ENCODE data around the gene SELENOT. TPM values are rescaled to one million over a fixed set of nuclear protein-coding genes. Genes with fewer than 3 reads are reported as not detected.

SELENOT gene, protein sequence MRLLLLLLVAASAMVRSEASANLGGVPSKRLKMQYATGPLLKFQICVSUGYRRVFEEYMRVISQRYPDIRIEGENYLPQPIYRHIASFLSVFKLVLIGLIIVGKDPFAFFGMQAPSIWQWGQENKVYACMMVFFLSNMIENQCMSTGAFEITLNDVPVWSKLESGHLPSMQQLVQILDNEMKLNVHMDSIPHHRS
- total RNA-seq (10 to 100 TPM; 71.8 to 87.1 TPM), polyA plus RNA-seq (100 to 1,000 TPM; 294 to 408 TPM)

DNA sequence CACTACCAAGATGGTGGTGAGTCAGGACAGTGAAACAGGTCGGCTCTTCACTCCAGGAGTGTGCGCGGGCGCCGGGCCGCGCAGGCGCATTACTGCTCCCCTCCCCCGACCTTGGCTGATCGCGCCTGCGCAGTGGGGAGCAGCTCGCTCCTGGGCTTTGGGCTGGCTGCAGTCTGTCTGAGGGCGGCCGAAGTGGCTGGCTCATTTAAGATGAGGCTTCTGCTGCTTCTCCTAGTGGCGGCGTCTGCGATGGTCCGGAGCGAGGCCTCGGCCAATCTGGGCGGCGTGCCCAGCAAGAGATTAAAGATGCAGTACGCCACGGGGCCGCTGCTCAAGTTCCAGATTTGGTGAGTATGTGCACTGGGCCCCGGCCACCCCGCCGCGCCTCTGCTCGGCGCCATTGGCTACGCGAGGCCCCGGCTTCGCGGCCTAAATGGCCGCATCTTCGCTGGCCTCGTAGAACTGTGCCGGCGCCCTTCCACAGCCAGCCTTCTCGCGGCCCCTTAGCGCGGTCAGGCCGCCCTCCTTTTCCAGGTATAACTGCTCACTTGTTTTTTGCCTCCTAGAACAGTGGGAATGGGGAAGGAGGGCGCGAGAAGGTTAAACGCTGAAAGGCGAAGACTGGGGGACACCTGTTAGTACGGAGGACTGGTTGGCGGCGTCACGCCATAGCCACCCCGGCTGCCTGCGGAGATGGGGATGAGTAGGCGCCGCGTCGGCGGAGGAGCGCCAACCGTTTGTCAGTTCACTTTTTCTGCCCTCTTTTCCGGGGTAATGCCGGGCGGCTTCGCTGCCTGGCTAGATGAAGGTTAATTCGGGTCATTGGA is at the start of gene SELENOT:
TSS of gene SELENOT (plus strand) at position 169 of the 827 bp plus-strand sequence. CDS start at position 211, 42 bp downstream.
- H3K27me3 Mint-ChIP-seq: no peaks in the 10 kb centered on the region
- ChIA-PET CTCF (ENCODE audit: partially characterized antibody) (interaction anchor here (1.0 to 2.2 kb wide), 11 partner anchors 9 to 161 kb away, joined by 3 to 8 read pairs (median 4); partner anchors contain the start of genes EIF2A, ERICH6 and SERP1), POLR2A (ENCODE audit: partially characterized antibody) (interaction anchor here (0.7 to 3.2 kb wide), 28 partner anchors 8 to 194 kb away, joined by 3 to 77 read pairs (median 4); partner anchors contain the start of genes EIF2A, ERICH6, SERP1 and SIAH2)
- peaks cover 25 to 42% of the 10 kb centered on the region in 2 donors for H3K36me3 Mint-ChIP-seq
- H3K36me3 ChIP-seq (ENCODE audit: insufficient read depth, low read length): no peaks in the 10 kb centered on the region
- H3K4me3 Mint-ChIP-seq: peak within 1 kb of the TSS; percentile 92 to 98 (median 96)
- H3K27me3 ChIP-seq (ENCODE audit: insufficient read depth, low read length): no peaks in the 10 kb centered on the region
- peaks cover 53% of the 10 kb centered on the region for H3K4me1 ChIP-seq (ENCODE audit: insufficient read depth, low read length)
- peak within 1 kb of the TSS; percentile 97 to 99 (median 98) for H3K27ac Mint-ChIP-seq
- peak; percentile 92 to 98 (median 96) for DNase-seq
- peak within 1 kb of the TSS; percentile 71 to 91 for H3K4me3 ChIP-seq (ENCODE audit: low read length in 2 of 2)
- H3K9me3 Mint-ChIP-seq: no peaks in the 10 kb centered on the region
- H3K4me1 Mint-ChIP-seq: peaks cover 37 to 78% (median 61%) of the 10 kb centered on the region in 4 donors
- H3K9me3 ChIP-seq (ENCODE audit: control insufficient read depth in 1 of 2, low read length in 2 of 2): no peaks in the 10 kb centered on the region
- peak within 1 kb of the TSS; percentile 97 for H3K27ac ChIP-seq (ENCODE audit: low read depth, low read length)
- intact Hi-C loops (cut with micrococcal nuclease): loop anchor here (1.0 to 10.0 kb wide), 7 partner anchors 34 to 789 kb away; partner anchors contain the start of genes EIF2A, ERICH6, PFN2 and RNF13

DNA sequence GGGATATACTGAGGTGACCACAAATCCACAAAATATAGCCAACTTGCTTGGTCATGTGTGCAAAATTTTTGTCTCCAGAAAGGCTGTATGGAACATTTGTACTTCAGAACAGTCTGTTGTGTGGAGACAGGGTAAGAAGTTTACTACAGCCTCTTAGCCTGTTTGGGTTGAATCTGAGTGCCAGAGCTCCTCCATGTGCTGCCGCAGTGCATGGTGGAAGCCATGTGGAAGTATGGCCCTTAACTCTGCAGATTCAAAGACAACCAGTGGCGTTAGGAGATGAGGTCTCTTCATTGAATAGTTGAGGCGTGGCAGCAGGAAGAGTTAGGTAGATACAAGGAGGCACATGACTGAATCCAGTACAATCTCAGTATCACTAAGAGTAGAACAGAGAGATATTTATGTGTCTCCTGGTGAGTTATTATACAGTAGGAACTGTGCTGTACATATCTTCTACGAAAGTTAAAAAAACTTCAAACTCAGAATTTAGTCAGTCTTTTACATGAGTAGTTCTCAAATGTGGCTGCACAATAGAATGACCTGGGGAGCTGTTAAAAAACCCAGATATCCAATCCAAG is 47.2 kb upstream of the SELENOT start:
- Histone ChIP-seq H3K27me3 (ENCODE audit: insufficient read depth, low read length) (no peaks in the 10 kb centered on the region), H3K4me3 (ENCODE audit: low read length in 2 of 2) (no peak overlapping the region), H3K36me3 (ENCODE audit: insufficient read depth, low read length) (peaks cover 14% of the 10 kb centered on the region), H3K9me3 (ENCODE audit: control insufficient read depth in 1 of 2, low read length in 2 of 2) (no peaks in the 10 kb centered on the region), H3K27ac (ENCODE audit: low read depth, low read length) (no peak overlapping the region), H3K4me1 (ENCODE audit: insufficient read depth, low read length) (no peaks in the 10 kb centered on the region)
- DNase-seq: no peak
- intact Hi-C loops (cut with micrococcal nuclease): no loop called here
- ChIA-PET POLR2A (ENCODE audit: partially characterized antibody) (no interaction called here), CTCF (ENCODE audit: partially characterized antibody) (interaction anchor here (1.0 to 1.2 kb wide), 2 partner anchors 29 to 47 kb away, joined by 3 read pairs; partner anchors contain the start of gene SELENOT)
- H3K4me1 Mint-ChIP-seq: peaks cover 25 to 36% (median 29%) of the 10 kb centered on the region in 4 donors
- no peaks in the 10 kb centered on the region for H3K27me3 Mint-ChIP-seq
- peak overlapping the region in 1 of 8 donors; percentile 35 for H3K4me3 Mint-ChIP-seq
- peaks cover 0 to under 1% (median 0%) of the 10 kb centered on the region in 8 donors for H3K9me3 Mint-ChIP-seq
- peaks cover 36 to 55% of the 10 kb centered on the region in 2 donors for H3K36me3 Mint-ChIP-seq
- H3K27ac Mint-ChIP-seq: peak overlapping the region in 3 of 7 donors; percentile 9 to 81 (median 41)

GRCh38 chr3:150556792-150557191 is 46.3 kb upstream of the SELENOT start:
- POLR2A ChIA-PET (ENCODE audit: partially characterized antibody): interaction anchor here (0.9 to 1.3 kb wide), 2 partner anchors 11 to 204 kb away, joined by 3 to 5 read pairs; partner anchors contain the start of gene SERP1
- H3K36me3 ChIP-seq (ENCODE audit: insufficient read depth, low read length): peaks cover 14% of the 10 kb centered on the region

DNA sequence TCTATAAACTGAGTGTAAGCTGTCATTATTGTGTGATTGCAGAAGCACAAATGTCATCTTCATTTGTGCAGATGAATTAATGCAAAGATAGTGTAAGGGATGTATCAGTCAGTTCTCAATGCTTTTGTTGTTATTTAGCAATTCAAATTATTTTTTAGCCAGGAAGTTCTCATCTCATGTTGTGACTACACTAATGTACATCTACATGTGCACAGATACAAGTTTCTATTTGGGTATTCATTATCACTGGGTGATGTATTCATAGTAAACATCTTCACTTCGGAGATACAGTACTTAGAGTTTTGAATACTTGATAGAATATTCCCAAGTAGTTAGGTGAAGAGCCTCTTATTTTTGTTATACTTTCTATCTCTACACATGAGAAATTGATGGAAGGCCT is 45.4 kb upstream of the SELENOT start:
- Mint-ChIP-seq H3K9me3 (no peaks in the 10 kb centered on the region), H3K36me3 (peaks cover 36 to 53% of the 10 kb centered on the region in 2 donors), H3K4me1 (peaks cover 23 to 32% (median 26%) of the 10 kb centered on the region in 4 donors), H3K4me3 (no peak overlapping the region), H3K27ac (peak overlapping the region in 3 of 7 donors; percentile 25 to 53 (median 39)), H3K27me3 (no peaks in the 10 kb centered on the region)
- ChIA-PET POLR2A (ENCODE audit: partially characterized antibody) (interaction anchor here (0.9 to 1.3 kb wide), 2 partner anchors 12 to 203 kb away, joined by 3 to 5 read pairs; partner anchors contain the start of gene SERP1), CTCF (ENCODE audit: partially characterized antibody) (no interaction called here)
- Histone ChIP-seq H3K4me3 (ENCODE audit: low read length in 2 of 2) (no peak overlapping the region), H3K9me3 (ENCODE audit: control insufficient read depth in 1 of 2, low read length in 2 of 2) (no peaks in the 10 kb centered on the region), H3K36me3 (ENCODE audit: insufficient read depth, low read length) (peaks cover 14% of the 10 kb centered on the region), H3K27ac (ENCODE audit: low read depth, low read length) (no peak overlapping the region), H3K4me1 (ENCODE audit: insufficient read depth, low read length) (no peaks in the 10 kb centered on the region), H3K27me3 (ENCODE audit: insufficient read depth, low read length) (no peaks in the 10 kb centered on the region)
- no peak for DNase-seq
- intact Hi-C loops (cut with micrococcal nuclease): no loop called here

More at GRCh38 chr3:150556792-150557191, 46.3 kb upstream of the SELENOT start:
- intact Hi-C loops (cut with micrococcal nuclease): no loop called here
- Mint-ChIP-seq H3K36me3 (peaks cover 36 to 55% of the 10 kb centered on the region in 2 donors), H3K27ac (peak overlapping the region in 2 of 7 donors; percentile 25 to 33), H3K27me3 (no peaks in the 10 kb centered on the region), H3K9me3 (no peaks in the 10 kb centered on the region), H3K4me3 (no peak overlapping the region), H3K4me1 (peaks cover 23 to 32% (median 26%) of the 10 kb centered on the region in 4 donors)
- H3K27ac ChIP-seq (ENCODE audit: low read depth, low read length): no peak overlapping the region
- H3K27me3 ChIP-seq (ENCODE audit: insufficient read depth, low read length): no peaks in the 10 kb centered on the region
- CTCF ChIA-PET (ENCODE audit: partially characterized antibody): interaction anchor here (1.0 to 1.2 kb wide), 2 partner anchors 30 to 46 kb away, joined by 3 read pairs; partner anchors contain the start of gene SELENOT
- H3K4me3 ChIP-seq (ENCODE audit: low read length in 2 of 2): no peak overlapping the region
- DNase-seq: no peak
- no peaks in the 10 kb centered on the region for H3K4me1 ChIP-seq (ENCODE audit: insufficient read depth, low read length)
- H3K9me3 ChIP-seq (ENCODE audit: control insufficient read depth in 1 of 2, low read length in 2 of 2): no peaks in the 10 kb centered on the region

DNA sequence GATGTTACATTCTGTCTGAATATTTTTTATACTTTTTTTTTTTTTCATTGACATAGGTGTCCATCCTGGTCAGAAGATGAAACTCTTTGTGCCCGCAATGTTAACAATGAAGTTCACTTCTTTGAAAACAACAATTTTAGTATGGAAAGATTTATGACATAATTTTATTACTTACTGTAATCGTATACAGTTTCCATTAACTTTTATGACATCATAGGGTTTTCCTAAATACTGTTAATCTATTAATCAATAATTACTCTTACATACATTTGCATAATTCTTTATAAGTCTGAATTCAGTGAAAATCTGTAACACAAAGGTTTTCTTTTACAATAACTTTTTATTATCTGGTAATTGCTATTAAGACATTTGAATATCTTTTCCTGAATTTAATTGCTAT is 38.9 kb upstream of the SELENOT start:
- Histone ChIP-seq H3K27me3 (ENCODE audit: insufficient read depth, low read length) (no peaks in the 10 kb centered on the region), H3K36me3 (ENCODE audit: insufficient read depth, low read length) (peaks cover 30% of the 10 kb centered on the region), H3K4me3 (ENCODE audit: low read length in 2 of 2) (no peak overlapping the region), H3K4me1 (ENCODE audit: insufficient read depth, low read length) (no peaks in the 10 kb centered on the region), H3K9me3 (ENCODE audit: control insufficient read depth in 1 of 2, low read length in 2 of 2) (no peaks in the 10 kb centered on the region), H3K27ac (ENCODE audit: low read depth, low read length) (no peak overlapping the region)
- H3K4me1 Mint-ChIP-seq: peaks cover 0 to 5% (median 4%) of the 10 kb centered on the region in 4 donors
- H3K36me3 Mint-ChIP-seq: peaks cover 25 to 45% of the 10 kb centered on the region in 2 donors
- H3K27me3 Mint-ChIP-seq: no peaks in the 10 kb centered on the region
- no peak overlapping the region for H3K27ac Mint-ChIP-seq
- H3K9me3 Mint-ChIP-seq: no peaks in the 10 kb centered on the region
- H3K4me3 Mint-ChIP-seq: no peak overlapping the region
- ChIA-PET CTCF (ENCODE audit: partially characterized antibody) (no interaction called here), POLR2A (ENCODE audit: partially characterized antibody) (no interaction called here)
- intact Hi-C loops (cut with micrococcal nuclease): no loop called here
- DNase-seq: no peak

DNA sequence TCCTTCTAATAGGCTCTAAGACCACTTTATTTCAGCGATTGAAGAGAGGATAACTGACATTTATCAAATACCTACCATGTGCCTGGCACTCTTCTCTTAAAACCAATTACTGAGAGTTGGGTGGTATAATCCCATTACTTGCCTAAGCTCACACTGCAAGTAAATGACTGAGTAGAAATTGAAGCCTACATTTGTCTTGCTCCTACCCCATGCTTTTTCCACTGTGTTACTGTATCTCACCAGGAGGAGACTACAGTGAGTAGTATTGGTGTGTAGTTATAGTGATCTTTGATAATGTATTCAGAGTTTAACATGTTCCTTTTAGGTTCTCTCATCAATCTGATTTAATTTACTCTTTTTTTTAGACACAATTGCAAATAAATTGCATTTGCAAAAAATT is 35.8 kb upstream of the SELENOT start:
- H3K4me1 ChIP-seq (ENCODE audit: insufficient read depth, low read length): no peaks in the 10 kb centered on the region
- H3K36me3 ChIP-seq (ENCODE audit: insufficient read depth, low read length): peaks cover 41% of the 10 kb centered on the region
- ChIA-PET POLR2A (ENCODE audit: partially characterized antibody) (no interaction called here), CTCF (ENCODE audit: partially characterized antibody) (no interaction called here)
- no peaks in the 10 kb centered on the region for H3K9me3 ChIP-seq (ENCODE audit: control insufficient read depth in 1 of 2, low read length in 2 of 2)
- H3K9me3 Mint-ChIP-seq: no peaks in the 10 kb centered on the region
- H3K27me3 Mint-ChIP-seq: no peaks in the 10 kb centered on the region
- peaks cover 30 to 55% of the 10 kb centered on the region in 2 donors for H3K36me3 Mint-ChIP-seq
- intact Hi-C loops (cut with micrococcal nuclease): no loop called here
- no peak overlapping the region for H3K27ac ChIP-seq (ENCODE audit: low read depth, low read length)
- H3K4me3 Mint-ChIP-seq: no peak overlapping the region
- H3K4me1 Mint-ChIP-seq: peaks cover 0 to 2% (median under 1%) of the 10 kb centered on the region in 4 donors
- H3K27me3 ChIP-seq (ENCODE audit: insufficient read depth, low read length): no peaks in the 10 kb centered on the region
- H3K4me3 ChIP-seq (ENCODE audit: low read length in 2 of 2): no peak overlapping the region
- H3K27ac Mint-ChIP-seq: peak overlapping the region in 1 of 7 donors; percentile 13
- DNase-seq: no peak

All from CD4-positive, alpha-beta memory T cell (primary cell).